Trophoblast cell (in vitro differentiated cells and primary cell): ENCODE results near the gene CLEC16A.

Experiments
- DNase-seq, 2 donors: peaks; one replicate each; pipeline ENCODE4 v3.0.0-alpha.2; 2016
- H2AFZ ChIP-seq: 2 replicates; pipeline ENCODE4 v1.6.1; 2013; ENCODE audit warnings: low read length, moderate library complexity, mild to moderate bottlenecking; ENCODE audit not compliant: insufficient read depth, poor library complexity
- H2AK5ac ChIP-seq: 2 replicates; pipeline ENCODE4 v1.6.1; 2013; ENCODE audit warnings: mild to moderate bottlenecking, low read length
- H2BK120ac ChIP-seq: 2 replicates; pipeline ENCODE4 v1.6.1; 2013; ENCODE audit warnings: low read length, mild to moderate bottlenecking, moderate library complexity; ENCODE audit not compliant: insufficient read depth, poor library complexity
- H2BK12ac ChIP-seq: 2 replicates; pipeline ENCODE4 v1.6.1; 2013; ENCODE audit warnings: mild to moderate bottlenecking, low read length, moderate library complexity
- H2BK5ac ChIP-seq: 2 replicates; pipeline ENCODE4 v1.6.1; 2013; ENCODE audit warnings: low read length, low read depth, moderate library complexity, mild to moderate bottlenecking; ENCODE audit not compliant: poor library complexity
- H3K14ac ChIP-seq: 2 replicates; pipeline ENCODE4 v1.6.1; 2013; ENCODE audit warnings: mild to moderate bottlenecking, low read length
- H3K18ac ChIP-seq: 2 replicates; pipeline ENCODE4 v1.6.1; 2013; ENCODE audit warnings: mild to moderate bottlenecking, low read length
- H3K23ac ChIP-seq: 2 replicates; pipeline ENCODE4 v1.6.1; 2013; ENCODE audit warnings: low read length
- H3K27ac ChIP-seq: 2 replicates; pipeline ENCODE4 v1.5.1; 2013; ENCODE audit warnings: low read depth, mild to moderate bottlenecking, inconsistent platforms, low read length, moderate library complexity
- H3K27me3 ChIP-seq: 2 replicates; pipeline ENCODE4 v1.6.1; 2013; ENCODE audit warnings: inconsistent platforms, mild to moderate bottlenecking, low read length, moderate library complexity; ENCODE audit not compliant: insufficient read depth
- H3K36me3 ChIP-seq, 2 experiments: 1 replicate in 1 of 2; 2 replicates in 1 of 2; pipeline ENCODE4 v1.6.1; 2013; ENCODE audit warnings: low read length in 2 of 2, mild to moderate bottlenecking in 2 of 2, moderate library complexity in 1 of 2; ENCODE audit not compliant: insufficient read depth in 2 of 2, control insufficient read depth in 1 of 2
- H3K4ac ChIP-seq: 2 replicates; pipeline ENCODE4 v1.6.1; 2013; ENCODE audit warnings: low read depth, mild to moderate bottlenecking, low read length, moderate library complexity
- H3K4me1 ChIP-seq, 2 experiments: 1 replicate in 1 of 2; 2 replicates in 1 of 2; pipeline ENCODE4 v1.6.1; 2013; ENCODE audit warnings: low read length in 2 of 2, mild to moderate bottlenecking in 2 of 2, moderate library complexity in 1 of 2; ENCODE audit not compliant: insufficient read depth in 2 of 2, control insufficient read depth in 1 of 2
- H3K4me2 ChIP-seq: 2 replicates; pipeline ENCODE4 v1.6.1; 2013; ENCODE audit warnings: inconsistent platforms, mild to moderate bottlenecking, low read length, moderate library complexity
- H3K4me3 ChIP-seq: 2 replicates; pipeline ENCODE4 v1.5.1; 2013; ENCODE audit warnings: mild to moderate bottlenecking, low read depth, low read length, inconsistent platforms
- H3K79me1 ChIP-seq: one replicate; pipeline ENCODE4 v1.6.1; 2013; ENCODE audit warnings: low read length
- H3K79me2 ChIP-seq: 2 replicates; pipeline ENCODE4 v1.6.1; 2013; ENCODE audit warnings: low read length, mild to moderate bottlenecking; ENCODE audit not compliant: control insufficient read depth, insufficient read depth, poor library complexity
- H3K9ac ChIP-seq: 2 replicates; pipeline ENCODE4 v1.6.1; 2013; ENCODE audit warnings: mild to moderate bottlenecking, low read length
- H3K9me3 ChIP-seq: 2 replicates; pipeline ENCODE4 v1.6.1; 2013; ENCODE audit warnings: low read depth, mild to moderate bottlenecking, control low read depth, inconsistent platforms, low read length; ENCODE audit not compliant: insufficient read depth
- H4K12ac ChIP-seq: 2 replicates; pipeline ENCODE4 v1.6.1; 2013; ENCODE audit warnings: low read depth, mild to moderate bottlenecking, low read length, moderate library complexity
- H4K8ac ChIP-seq: 2 replicates; pipeline ENCODE4 v1.6.1; 2013; ENCODE audit warnings: low read depth, mild to moderate bottlenecking, low read length, moderate library complexity
- H4K91ac ChIP-seq: one replicate; pipeline ENCODE4 v1.6.1; 2013; ENCODE audit warnings: low read depth, mild to moderate bottlenecking, low read length, moderate library complexity
- WGBS: extraction: QIAGEN DNeasy Blood & Tissue Kit; methylation state at CpG from one replicate; pipeline ENCODE4 v1.1.7; 2013; ENCODE audit warnings: missing lambda C conversion rate; ENCODE audit not compliant: insufficient read length, insufficient coverage; ENCODE audit errors: extremely low coverage; 5-methylcytosine and 5-hydroxymethylcytosine counted together

The CLEC16A gene

DNA sequence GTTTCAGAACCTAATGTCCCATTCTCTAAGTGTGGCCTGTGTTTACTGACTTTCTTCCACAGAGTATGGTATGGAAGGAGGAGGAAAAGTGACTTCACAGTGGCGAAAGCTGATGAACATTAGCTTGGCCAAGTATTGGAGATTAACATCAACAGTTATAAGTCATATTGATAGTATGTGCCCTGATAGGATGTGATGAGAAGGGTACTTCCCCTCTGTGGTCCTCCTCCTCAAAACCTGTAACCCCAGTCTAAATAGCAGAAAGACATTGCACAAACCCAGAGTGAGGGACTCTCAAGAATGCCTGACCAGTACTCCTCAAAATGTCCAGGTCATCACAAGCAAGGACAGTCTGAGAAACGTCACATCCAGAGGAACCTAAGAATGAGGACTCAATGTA, 73.1 kb downstream of the CLEC16A start:
- H2BK12ac ChIP-seq = no peak overlapping the region
- no peak overlapping the region for H4K8ac ChIP-seq
- no peak overlapping the region for H3K14ac ChIP-seq
- no peaks in the 10 kb centered on the region for H3K79me2 ChIP-seq
- no peak overlapping the region for H3K4me2 ChIP-seq
- no peak for DNase-seq
- no CpG with 5 or more reads among the region's 2 CpGs for WGBS
- no peak overlapping the region for H2BK5ac ChIP-seq
- peaks cover 0 to 2% of the 10 kb centered on the region in 2 experiments for H3K4me1 ChIP-seq
- H3K27ac ChIP-seq = no peak overlapping the region
- no peak overlapping the region for H2AK5ac ChIP-seq
- no peak overlapping the region for H3K18ac ChIP-seq
- H3K79me1 ChIP-seq = no peaks in the 10 kb centered on the region
- H3K27me3 ChIP-seq = no peaks in the 10 kb centered on the region
- H2AFZ ChIP-seq = no peak overlapping the region
- no peak overlapping the region for H2BK120ac ChIP-seq
- H3K36me3 ChIP-seq = peaks cover 12 to 13% of the 10 kb centered on the region in 2 experiments
- H3K9ac ChIP-seq = no peak overlapping the region
- no peaks in the 10 kb centered on the region for H3K9me3 ChIP-seq
- no peak overlapping the region for H4K12ac ChIP-seq
- H3K23ac ChIP-seq = no peak overlapping the region
- H3K4me3 ChIP-seq = no peak overlapping the region
- H3K4ac ChIP-seq = no peak overlapping the region
- no peak overlapping the region for H4K91ac ChIP-seq

DNA sequence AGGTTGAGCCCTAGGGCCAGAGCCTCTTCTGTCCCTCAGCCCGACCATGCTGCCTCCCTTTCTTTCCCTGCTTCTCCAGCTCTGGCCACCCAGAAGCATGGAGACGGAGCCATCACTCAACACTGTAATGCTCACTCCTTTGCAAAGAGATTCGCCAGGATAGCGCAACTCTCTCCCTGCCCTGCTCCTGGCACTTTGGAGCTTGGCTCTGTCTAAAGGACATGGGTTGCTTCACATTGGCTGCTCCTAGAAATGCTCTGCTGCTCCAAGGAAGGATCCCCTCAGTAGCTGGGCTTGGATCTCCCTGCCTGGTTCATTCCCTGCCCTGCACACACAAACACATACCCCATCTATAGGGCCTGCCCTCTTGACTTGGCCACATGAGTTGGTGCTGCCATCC, 76.0 kb downstream of the CLEC16A start:
- H3K27ac ChIP-seq = no peak overlapping the region
- no peak overlapping the region for H2BK12ac ChIP-seq
- H3K9me3 ChIP-seq = no peaks in the 10 kb centered on the region
- no peaks in the 10 kb centered on the region for H3K79me1 ChIP-seq
- WGBS = no CpG with 5 or more reads among the region's 4 CpGs
- DNase-seq = no peak
- no peak overlapping the region for H3K9ac ChIP-seq
- H2BK120ac ChIP-seq = no peak overlapping the region
- H3K4ac ChIP-seq = no peak overlapping the region
- H4K8ac ChIP-seq = no peak overlapping the region
- no peaks in the 10 kb centered on the region for H3K27me3 ChIP-seq
- H3K36me3 ChIP-seq = peaks cover 11 to 12% of the 10 kb centered on the region in 2 experiments
- H2BK5ac ChIP-seq = no peak overlapping the region
- H2AK5ac ChIP-seq = no peak overlapping the region
- no peak overlapping the region for H3K14ac ChIP-seq
- no peak overlapping the region for H2AFZ ChIP-seq
- H3K4me2 ChIP-seq = no peak overlapping the region
- H3K23ac ChIP-seq = no peak overlapping the region
- H3K18ac ChIP-seq = no peak overlapping the region
- no peaks in the 10 kb centered on the region for H3K79me2 ChIP-seq
- H3K4me1 ChIP-seq = peaks cover 9 to 10% of the 10 kb centered on the region in 2 experiments
- no peak overlapping the region for H4K12ac ChIP-seq
- H3K4me3 ChIP-seq = no peak overlapping the region
- H4K91ac ChIP-seq = no peak overlapping the region

DNA sequence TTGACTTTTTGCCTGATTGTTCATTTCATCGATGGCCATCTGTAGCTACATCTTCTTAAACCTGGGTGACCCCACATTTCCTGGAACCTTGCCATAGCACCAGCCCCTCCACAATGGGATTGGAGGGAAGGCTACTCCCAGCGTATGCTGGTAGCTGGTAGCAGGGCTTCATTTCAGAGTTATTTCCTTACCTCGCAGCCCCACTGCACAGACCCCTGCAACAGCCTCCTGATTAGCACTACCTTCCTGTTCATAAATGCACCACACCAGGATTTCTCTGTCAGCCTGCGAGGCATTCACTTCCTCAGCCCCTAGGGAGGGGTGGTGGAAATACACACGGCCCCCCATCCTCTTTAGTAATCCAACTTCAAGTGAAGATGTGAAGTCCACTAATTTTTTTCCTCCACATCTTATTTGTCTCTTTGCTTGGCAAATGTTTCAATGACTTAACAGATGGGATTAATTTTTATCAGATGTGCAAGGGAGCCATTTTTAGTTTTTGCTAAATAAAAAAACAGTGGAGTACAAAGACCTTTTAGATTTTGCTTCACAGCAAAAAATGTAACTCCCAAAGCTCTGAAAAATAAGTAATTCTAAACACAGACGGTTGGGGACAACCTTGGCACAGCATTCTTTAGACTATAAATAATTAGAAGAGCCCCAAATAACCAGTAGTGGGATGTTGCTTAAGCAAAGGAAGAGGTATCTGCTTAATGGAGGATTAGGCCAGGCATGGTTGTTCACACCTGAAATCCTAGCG, 76.6 kb downstream of the CLEC16A start:
- peaks cover 9 to 10% of the 10 kb centered on the region in 2 experiments for H3K36me3 ChIP-seq
- no peak for DNase-seq
- H3K79me1 ChIP-seq = no peaks in the 10 kb centered on the region
- H3K4me2 ChIP-seq = no peak overlapping the region
- H2AK5ac ChIP-seq = no peak overlapping the region
- no peak overlapping the region for H2BK120ac ChIP-seq
- H3K23ac ChIP-seq = no peak overlapping the region
- H3K27ac ChIP-seq = no peak overlapping the region
- H4K91ac ChIP-seq = no peak overlapping the region
- no peak overlapping the region for H4K8ac ChIP-seq
- H3K14ac ChIP-seq = no peak overlapping the region
- H3K27me3 ChIP-seq = no peaks in the 10 kb centered on the region
- H3K4me1 ChIP-seq = peaks cover 9 to 10% of the 10 kb centered on the region in 2 experiments
- WGBS = no CpG with 5 or more reads among the region's 7 CpGs
- no peak overlapping the region for H2BK5ac ChIP-seq
- no peak overlapping the region for H3K18ac ChIP-seq
- H4K12ac ChIP-seq = no peak overlapping the region
- no peak overlapping the region for H2AFZ ChIP-seq
- no peaks in the 10 kb centered on the region for H3K9me3 ChIP-seq
- H2BK12ac ChIP-seq = no peak overlapping the region
- no peaks in the 10 kb centered on the region for H3K79me2 ChIP-seq
- no peak overlapping the region for H3K9ac ChIP-seq
- H3K4ac ChIP-seq = no peak overlapping the region
- no peak overlapping the region for H3K4me3 ChIP-seq

DNA sequence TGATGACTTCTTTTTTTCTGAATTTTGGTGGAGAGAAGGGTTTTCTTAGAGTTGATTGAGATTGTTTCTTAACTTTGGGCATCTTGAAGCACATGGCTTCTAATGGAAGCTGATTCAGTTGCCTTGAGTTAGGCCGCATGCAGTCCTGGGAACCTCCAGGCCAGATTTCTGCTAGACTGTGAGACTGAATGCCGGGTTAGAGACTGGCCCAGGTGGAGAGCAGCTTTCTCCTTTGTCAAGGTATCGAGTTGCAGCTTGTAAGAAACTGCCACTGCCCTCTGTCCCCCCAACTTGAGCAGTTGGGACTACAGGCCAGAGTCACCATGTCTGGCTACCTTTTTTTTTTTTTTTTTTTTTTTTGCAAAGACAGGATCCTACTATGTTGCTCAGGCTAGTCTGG, 77.6 kb downstream of the CLEC16A start:
- WGBS = no CpG with 5 or more reads among the region's 3 CpGs
- no peak overlapping the region for H3K14ac ChIP-seq
- no peak overlapping the region for H2AFZ ChIP-seq

More for the DNA sequence above, 77.6 kb downstream of the CLEC16A start:
- no peak overlapping the region for H2BK12ac ChIP-seq
- no peaks in the 10 kb centered on the region for H3K79me1 ChIP-seq
- H3K79me2 ChIP-seq = no peaks in the 10 kb centered on the region
- no peak overlapping the region for H3K23ac ChIP-seq
- no peak overlapping the region for H3K4me2 ChIP-seq
- no peak overlapping the region for H3K18ac ChIP-seq
- no peak overlapping the region for H3K4ac ChIP-seq
- no peaks in the 10 kb centered on the region for H3K27me3 ChIP-seq
- H3K4me1 ChIP-seq = peaks cover 8 to 9% of the 10 kb centered on the region in 2 experiments
- H3K27ac ChIP-seq = no peak overlapping the region
- no peak overlapping the region for H2AK5ac ChIP-seq
- peaks cover 11 to 15% of the 10 kb centered on the region in 2 experiments for H3K36me3 ChIP-seq
- H4K12ac ChIP-seq = no peak overlapping the region
- no peaks in the 10 kb centered on the region for H3K9me3 ChIP-seq
- no peak for DNase-seq
- no peak overlapping the region for H2BK5ac ChIP-seq
- no peak overlapping the region for H4K8ac ChIP-seq
- no peak overlapping the region for H3K9ac ChIP-seq
- H4K91ac ChIP-seq = no peak overlapping the region
- H3K4me3 ChIP-seq = no peak overlapping the region
- H2BK120ac ChIP-seq = no peak overlapping the region
